Gastrocnemius medialis (tissue), 4 donors: ENCODE results near the gene SYT17.

Source experiments
- POLR2A ChIP-seq, 2 donors: fragments of 450-650 bp; IDR thresholded peaks; one replicate each; pipeline ENCODE4 v1.6.1; 2017; ENCODE audit warnings: antibody characterized with exemption in 2 of 2, mild to moderate bottlenecking in 2 of 2, moderate library complexity in 2 of 2
- TF ChIP-seq, protein P1 (sequence below), 5 experiments: fragments of 450-650 bp in 3 of 5; fragments of 200-600 bp in 2 of 5; sonication (generic) in 2 of 5; IDR thresholded peaks in 4 of 5; conservative IDR thresholded peaks in 1 of 5; 1 replicate in 4 of 5; 2 replicates in 1 of 5; pipeline ENCODE4 v1.5.1; 2016 to 2019; ENCODE audit warnings: antibody characterized with exemption in 5 of 5, mild to moderate bottlenecking in 3 of 5, moderate library complexity in 3 of 5

DNA sequence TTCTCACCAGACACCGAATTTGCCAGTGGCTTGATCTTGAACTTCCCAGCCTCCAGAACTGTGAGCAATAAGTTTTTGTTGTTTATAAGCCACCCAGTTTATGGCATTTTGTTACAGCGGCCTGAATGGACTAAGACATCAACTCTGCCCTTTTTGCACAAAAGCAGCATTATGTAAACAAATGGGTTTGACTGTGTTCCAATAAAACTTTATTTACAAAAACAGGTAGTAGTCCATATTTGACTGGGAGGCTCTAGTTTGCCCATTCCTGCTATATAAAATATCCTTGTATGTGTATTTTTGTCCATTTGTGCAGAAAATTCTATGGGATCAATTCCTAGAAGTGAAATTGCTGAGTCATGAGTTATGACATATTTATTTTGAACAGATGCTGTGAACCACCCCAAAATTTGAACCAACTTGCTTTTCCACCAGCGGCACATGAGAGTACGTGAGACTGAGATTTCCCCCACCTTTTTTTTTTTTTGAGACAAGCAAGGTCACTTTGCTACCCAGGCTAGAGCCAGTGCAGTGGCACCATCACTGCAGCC, 96.2 kb downstream of the SYT17 start:
- TF ChIP-seq, protein P1, sequence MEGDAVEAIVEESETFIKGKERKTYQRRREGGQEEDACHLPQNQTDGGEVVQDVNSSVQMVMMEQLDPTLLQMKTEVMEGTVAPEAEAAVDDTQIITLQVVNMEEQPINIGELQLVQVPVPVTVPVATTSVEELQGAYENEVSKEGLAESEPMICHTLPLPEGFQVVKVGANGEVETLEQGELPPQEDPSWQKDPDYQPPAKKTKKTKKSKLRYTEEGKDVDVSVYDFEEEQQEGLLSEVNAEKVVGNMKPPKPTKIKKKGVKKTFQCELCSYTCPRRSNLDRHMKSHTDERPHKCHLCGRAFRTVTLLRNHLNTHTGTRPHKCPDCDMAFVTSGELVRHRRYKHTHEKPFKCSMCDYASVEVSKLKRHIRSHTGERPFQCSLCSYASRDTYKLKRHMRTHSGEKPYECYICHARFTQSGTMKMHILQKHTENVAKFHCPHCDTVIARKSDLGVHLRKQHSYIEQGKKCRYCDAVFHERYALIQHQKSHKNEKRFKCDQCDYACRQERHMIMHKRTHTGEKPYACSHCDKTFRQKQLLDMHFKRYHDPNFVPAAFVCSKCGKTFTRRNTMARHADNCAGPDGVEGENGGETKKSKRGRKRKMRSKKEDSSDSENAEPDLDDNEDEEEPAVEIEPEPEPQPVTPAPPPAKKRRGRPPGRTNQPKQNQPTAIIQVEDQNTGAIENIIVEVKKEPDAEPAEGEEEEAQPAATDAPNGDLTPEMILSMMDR (IDR thresholded peaks at IDR 0.05 in 4 of 5, conservative IDR thresholded peaks at IDR 0.05 in 1 of 5) = no peak
- no peak for TF ChIP-seq POLR2A (IDR thresholded peaks at IDR 0.05)
